ENCODE results near the gene FXYD4.

GRCh38 chr10:43354879-43355380 lies 16.5 kb upstream of the FXYD4 start:
- TF ChIP-seq CTCF (IDR thresholded peaks at IDR 0.05) = no peak
- TF ChIP-seq POLR2AphosphoS5 (IDR thresholded peaks at IDR 0.05) = no peak

Data from sigmoid colon (tissue), 4 donors.